HG02610 (cell line): ENCODE measurements around the gene PRKCB.
"Not testable (repeated sequence)": the region's sequence is repeated elsewhere in the genome, so short reads cannot be mapped to it uniquely, and the experiment has no call there.

Experiments
- ATAC-seq: cut with Tn5 transposase; IDR thresholded peaks from one replicate; pipeline ENCODE4 v1.9.1; 2021; ENCODE audit warnings: mild to moderate bottlenecking, moderate library complexity; ENCODE audit not compliant: unreplicated experiment

Gene PRKCB

GRCh38 chr16:23901178-23902033 is 65.6 kb downstream of the PRKCB start:
- no peak for ATAC-seq

GRCh38 chr16:23902034-23902747 is 66.4 kb downstream of the PRKCB start:
- no peak for ATAC-seq

- no peak for ATAC-seq
Measured at GRCh38 chr16:23902748-23903414, 67.1 kb downstream of the PRKCB start.

GRCh38 chr16:23905027-23905426 is 69.2 kb downstream of the PRKCB start:
- no peak for ATAC-seq

- no peak for ATAC-seq
Measured at GRCh38 chr16:23907457-23907902, 71.7 kb downstream of the PRKCB start.

GRCh38 chr16:23907903-23908302 is 72.1 kb downstream of the PRKCB start:
- no peak for ATAC-seq

- no peak for ATAC-seq
Measured at GRCh38 chr16:23908790-23909189, 73.0 kb downstream of the PRKCB start.

- no peak for ATAC-seq
Measured at GRCh38 chr16:23909792-23910418, 74.1 kb downstream of the PRKCB start.

- no peak for ATAC-seq
Measured at GRCh38 chr16:23914946-23915530, 79.3 kb downstream of the PRKCB start.

- not testable (repeated sequence) for ATAC-seq
Measured at GRCh38 chr16:23916552-23916951, 80.8 kb downstream of the PRKCB start.

GRCh38 chr16:23917621-23918020 is 81.8 kb downstream of the PRKCB start:
- peak; percentile 57 for ATAC-seq

GRCh38 chr16:23920446-23920845 is 84.7 kb downstream of the PRKCB start:
- no peak for ATAC-seq

- ATAC-seq = no peak
Measured at GRCh38 chr16:23920899-23921298, 85.1 kb downstream of the PRKCB start.

GRCh38 chr16:23922406-23922805 is 86.6 kb downstream of the PRKCB start:
- no peak for ATAC-seq

GRCh38 chr16:23924128-23924527 is 88.3 kb downstream of the PRKCB start:
- peak; percentile 85 for ATAC-seq

GRCh38 chr16:23927796-23928195 is 92.0 kb downstream of the PRKCB start:
- no peak for ATAC-seq

- no peak for ATAC-seq
Measured at GRCh38 chr16:23929237-23929636, 93.5 kb downstream of the PRKCB start.

- ATAC-seq = no peak
Measured at GRCh38 chr16:23929856-23930255, 94.1 kb downstream of the PRKCB start.

- ATAC-seq = no peak
Measured at GRCh38 chr16:23930791-23931190, 95.0 kb downstream of the PRKCB start.

- ATAC-seq = no peak
Measured at GRCh38 chr16:23931199-23931598, 95.4 kb downstream of the PRKCB start.

GRCh38 chr16:23933650-23934049 is 97.9 kb downstream of the PRKCB start:
- not testable (repeated sequence) for ATAC-seq
